IMR-90 (cell line): ENCODE results near the gene SLC35E4. TPM values are rescaled to one million over a fixed set of nuclear protein-coding genes. Genes with fewer than 3 reads are reported as not detected.

ENCODE experiments used
- ATAC-seq: fragments of 200-7000 bp; cut with Tn5 transposase; 2 replicates; pipeline ENCODE4 v1.9.1; 2020; ENCODE audit warnings: low read depth, mild to moderate bottlenecking, moderate library complexity
- BruUV-seq: library from RNA; stranded (reverse); fragments of 400-500 nt; replicated peaks from 2 replicates; lab custom pipeline; 2021; lab: Mats Ljungman, UMichigan
- CTCF ChIA-PET: fragments of 300-600 bp; formaldehyde crosslinking; extraction: SDS; loops from one replicate; lab custom pipeline; 2021; ENCODE audit warnings: antibody characterized with exemption; lab: Yijun Ruan, JAX
- POLR2A ChIA-PET: fragments of 300-600 bp; sonication (Branson Sonifier 250); formaldehyde crosslinking; loops from one replicate; lab custom pipeline; 2022; ENCODE audit warnings: antibody characterized with exemption; ENCODE audit not compliant: unreplicated experiment; lab: Charles Lee
- DNase-seq: peaks from one replicate; pipeline ENCODE4 v3.0.0; 2013
- H2AFZ ChIP-seq: replicated peaks from 2 replicates; pipeline ENCODE3; 2013; ENCODE audit warnings: low read length, mild to moderate bottlenecking; ENCODE audit not compliant: poor library complexity
- H2AK5ac ChIP-seq: 2 replicates; pipeline ENCODE4 v1.6.1; 2013; ENCODE audit warnings: low read depth, low read length, inconsistent platforms
- H2AK9ac ChIP-seq: replicated peaks from 2 replicates; pipeline ENCODE3; 2013; ENCODE audit warnings: mild to moderate bottlenecking, low read depth, low read length, moderate library complexity; ENCODE audit not compliant: poor library complexity
- H2BK120ac ChIP-seq: 2 replicates; pipeline ENCODE4 v1.6.1; 2013; ENCODE audit warnings: low read depth, low read length, inconsistent platforms
- H2BK15ac ChIP-seq: 3 replicates; pipeline ENCODE4 v1.6.1; 2013; ENCODE audit warnings: low read depth, low read length, inconsistent platforms
- H2BK20ac ChIP-seq: 2 replicates; pipeline ENCODE4 v1.6.1; 2013; ENCODE audit warnings: low read depth, mild to moderate bottlenecking, inconsistent platforms, low read length, moderate library complexity
- H2BK5ac ChIP-seq: 2 replicates; pipeline ENCODE4 v1.6.1; 2013; ENCODE audit warnings: mild to moderate bottlenecking, low read depth, low read length, inconsistent platforms; ENCODE audit not compliant: poor library complexity, severe bottlenecking
- H3K14ac ChIP-seq: replicated peaks from 2 replicates; pipeline ENCODE4 v1.6.1; 2013; ENCODE audit warnings: low read depth, low read length, inconsistent platforms
- H3K18ac ChIP-seq: 2 replicates; pipeline ENCODE4 v1.6.1; 2013; ENCODE audit warnings: low read depth, low read length, control low read depth
- H3K23ac ChIP-seq: 2 replicates; pipeline ENCODE4 v1.6.1; 2013; ENCODE audit warnings: low read depth, low read length, inconsistent platforms
- H3K27ac ChIP-seq: 2 replicates; pipeline ENCODE4 v1.5.1; 2013; ENCODE audit warnings: mild to moderate bottlenecking, control low read depth, low read length; ENCODE audit not compliant: insufficient read depth
- H3K27me3 ChIP-seq: 2 replicates; pipeline ENCODE4 v1.6.1; 2013; ENCODE audit warnings: low read length; ENCODE audit not compliant: control insufficient read depth, insufficient read depth
- H3K36me3 ChIP-seq: 2 replicates; pipeline ENCODE4 v1.6.1; 2013; ENCODE audit warnings: low read length, mixed read lengths; ENCODE audit not compliant: control insufficient read depth, insufficient read depth
- H3K4ac ChIP-seq: 2 replicates; pipeline ENCODE4 v1.6.1; 2013; ENCODE audit warnings: low read depth, low read length, inconsistent platforms
- H3K4me1 ChIP-seq: 2 replicates; pipeline ENCODE4 v1.6.1; 2013; ENCODE audit warnings: low read length, mixed read lengths; ENCODE audit not compliant: control insufficient read depth, insufficient read depth
- H3K4me2 ChIP-seq: 2 replicates; pipeline ENCODE4 v1.6.1; 2013; ENCODE audit warnings: low read depth, mild to moderate bottlenecking, control low read depth, low read length, moderate library complexity
- H3K4me3 ChIP-seq: 2 replicates; pipeline ENCODE4 v1.5.1; 2013; ENCODE audit warnings: low read depth, mild to moderate bottlenecking, control low read depth, low read length, moderate library complexity; ENCODE audit not compliant: insufficient read depth
- H3K56ac ChIP-seq: 2 replicates; pipeline ENCODE4 v1.6.1; 2013; ENCODE audit warnings: low read length, inconsistent platforms; ENCODE audit not compliant: insufficient read depth; ENCODE audit errors: extremely low read depth
- H3K79me1 ChIP-seq, 2 experiments: 2 replicates each; pipeline ENCODE4 v1.6.1; 2013; ENCODE audit warnings: low read length in 2 of 2, inconsistent platforms in 1 of 2, low read depth in 1 of 2
- H3K9ac ChIP-seq: 2 replicates; pipeline ENCODE4 v1.6.1; 2013; ENCODE audit warnings: low read depth, low read length, control low read depth
- H3K9me1 ChIP-seq: 2 replicates; pipeline ENCODE4 v1.6.1; 2013; ENCODE audit warnings: low read length, inconsistent platforms; ENCODE audit not compliant: insufficient read depth
- H3K9me3 ChIP-seq: 2 replicates; pipeline ENCODE4 v1.6.1; 2013; ENCODE audit warnings: low read length; ENCODE audit not compliant: control insufficient read depth, insufficient read depth
- H4K20me1 ChIP-seq: 2 replicates; pipeline ENCODE4 v1.6.1; 2013; ENCODE audit warnings: low read length, inconsistent platforms; ENCODE audit not compliant: insufficient read depth
- H4K5ac ChIP-seq: 2 replicates; pipeline ENCODE4 v1.6.1; 2013; ENCODE audit warnings: mild to moderate bottlenecking, low read depth, low read length, control low read depth
- H4K8ac ChIP-seq, 2 experiments: 2 replicates each; pipeline ENCODE4 v1.6.1; 2013; ENCODE audit warnings: low read depth in 2 of 2, low read length in 2 of 2, control low read depth in 1 of 2, inconsistent platforms in 1 of 2
- H4K91ac ChIP-seq: 2 replicates; pipeline ENCODE4 v1.6.1; 2013; ENCODE audit warnings: low read depth, low read length, inconsistent platforms; ENCODE audit not compliant: insufficient read depth
- BHLHE40 ChIP-seq: fragments of 150-350 bp; IDR thresholded peaks from 2 replicates; pipeline ENCODE4 v1.6.1; 2016; ENCODE audit warnings: mild to moderate bottlenecking, low read depth, low read length
- CEBPB ChIP-seq: IDR thresholded peaks from 2 replicates; pipeline ENCODE4 v1.6.1; 2012; ENCODE audit warnings: low read depth, low read length, improper control_type of control experiment
- CHD1 ChIP-seq: IDR thresholded peaks from 2 replicates; pipeline ENCODE4 v1.6.1; 2012; ENCODE audit warnings: low read depth, low read length, improper control_type of control experiment
- FOS ChIP-seq: fragments of 150-350 bp; IDR thresholded peaks from 2 replicates; pipeline ENCODE4 v1.6.1; 2016; ENCODE audit warnings: low read depth, low read length
- MAFK ChIP-seq: IDR thresholded peaks from 2 replicates; pipeline ENCODE4 v1.6.1; 2012; ENCODE audit warnings: low read depth, low read length, improper control_type of control experiment
- MAZ ChIP-seq: IDR thresholded peaks from 2 replicates; pipeline ENCODE4 v1.6.1; 2012; ENCODE audit warnings: low read depth, mild to moderate bottlenecking, low read length, improper control_type of control experiment, moderate library complexity, borderline replicate concordance
- MXI1 ChIP-seq: IDR thresholded peaks from 2 replicates; pipeline ENCODE4 v1.6.1; 2012; ENCODE audit warnings: low read depth, mild to moderate bottlenecking, low read length, moderate library complexity, borderline replicate concordance
- NFE2L2 ChIP-seq: fragments of 150-350 bp; IDR thresholded peaks from 2 replicates; pipeline ENCODE4 v1.6.1; 2016; ENCODE audit warnings: low read depth, mild to moderate bottlenecking, low read length
- RAD21 ChIP-seq: IDR thresholded peaks from 2 replicates; pipeline ENCODE4 v1.6.1; 2012; ENCODE audit warnings: low read length, improper control_type of control experiment
- RCOR1 ChIP-seq: IDR thresholded peaks from 2 replicates; pipeline ENCODE4 v1.6.1; 2012; ENCODE audit warnings: mild to moderate bottlenecking, low read length, improper control_type of control experiment; ENCODE audit not compliant: insufficient replicate concordance
- RFX5 ChIP-seq: IDR thresholded peaks from 2 replicates; pipeline ENCODE4 v1.8.0; 2012; ENCODE audit warnings: low read depth, mild to moderate bottlenecking, low read length, moderate library complexity
- SMC3 ChIP-seq: fragments of 150-350 bp; IDR thresholded peaks from 2 replicates; pipeline ENCODE4 v1.6.1; 2016; ENCODE audit warnings: low read depth, mild to moderate bottlenecking, antibody characterized with exemption, low read length, moderate library complexity
- WGBS, 2 experiments: methylation state at CpG; one replicate each; pipeline versions ENCODE4 v1.1.5 to v1.1.7; 2013; ENCODE audit warnings: missing lambda C conversion rate in 2 of 2; ENCODE audit not compliant: insufficient read length in 1 of 2; ENCODE audit errors: extremely low coverage in 2 of 2; 5-methylcytosine and 5-hydroxymethylcytosine counted together
- dilution Hi-C: fragments of 300-500 bp; cut with HindIII; formaldehyde crosslinking; loops from one replicate; pipeline ENCODE4 v1.14.3; 2018; ENCODE audit warnings: low sequenced_read_pairs; ENCODE audit not compliant: unreplicated experiment
- in situ Hi-C: fragments of 300-500 bp; cut with MboI; formaldehyde crosslinking; loops from 3 replicates; pipeline ENCODE4 v1.14.3; 2019; ENCODE audit warnings: low sequenced_read_pairs, inconsistent platforms, mixed read lengths
- intact Hi-C: fragments of 100-400 bp; cut with micrococcal nuclease; formaldehyde crosslinking; loops from 2 replicates; pipeline ENCODE4 v1.10.0; 2022
- polyA plus RNA-seq, 3 experiments: library from polyadenylated mRNA; depleted of rRNA; stranded (reverse); fragments of >200 nt; gene quantifications; 2 replicates each; pipeline ENCODE4 v1.2.3, GENCODE V29; 2012; ENCODE audit warnings: low replicate concordance in 1 of 3
- total RNA-seq: library from RNA; depleted of rRNA; stranded (reverse); fragments of >200 nt; gene quantifications from 2 replicates; pipeline ENCODE4 v1.2.3, GENCODE V29; 2012
- TF ChIP-seq, protein P1 (sequence below): fragments of 150-350 bp; IDR thresholded peaks from 2 replicates; pipeline ENCODE4 v1.6.1; 2017; ENCODE audit warnings: mild to moderate bottlenecking, antibody characterized with exemption, low read length, low read depth
- TF ChIP-seq, protein P2 (sequence below): fragments of 150-350 bp; IDR thresholded peaks from 2 replicates; pipeline ENCODE4 v1.6.1; 2016; ENCODE audit warnings: low read depth, mild to moderate bottlenecking, low read length, moderate library complexity, borderline replicate concordance
- TF ChIP-seq, protein P3 (sequence below): conservative IDR thresholded peaks from 2 replicates; pipeline ENCODE4 v1.5.1; 2012; ENCODE audit warnings: mild to moderate bottlenecking, low read depth, low read length, improper control_type of control experiment

SLC35E4 gene
- total and polyA plus RNA-seq, 2 of the 4 experiments (the other 2 are of a cell fraction): 5.7 to 6.8 TPM

DNA sequence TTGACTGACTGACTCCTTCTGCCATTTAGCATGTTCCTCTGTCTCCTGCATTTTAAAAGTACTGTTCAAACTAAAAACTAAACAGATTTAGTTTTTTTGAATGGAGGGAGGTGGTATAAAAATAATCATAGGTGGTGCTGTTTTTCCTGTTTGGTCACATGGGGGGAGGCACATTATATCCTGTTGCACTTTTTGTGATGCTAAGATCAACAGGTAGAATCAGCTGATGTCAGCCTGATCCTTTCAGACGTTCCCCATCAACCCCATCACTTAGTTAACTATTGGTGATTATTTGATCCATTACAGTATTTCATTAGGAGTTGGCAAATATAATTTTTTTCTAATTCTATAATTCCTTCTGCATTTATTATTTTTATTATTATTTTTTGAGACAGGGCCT lies 54.0 kb downstream of the SLC35E4 start:
- Histone ChIP-seq H4K20me1 (no peaks in the 10 kb centered on the region), H2AK9ac (no peak overlapping the region), H3K9me3 (no peaks in the 10 kb centered on the region), H3K4me3 (no peak overlapping the region), H3K14ac (no peak overlapping the region), H3K9ac (no peak overlapping the region), H3K4me2 (no peak overlapping the region), H2AK5ac (no peak overlapping the region), H3K27ac (no peak overlapping the region), H2BK120ac (no peak overlapping the region), H2AFZ (no peak overlapping the region), H2BK15ac (no peak overlapping the region), H3K23ac (no peak overlapping the region), H3K9me1 (peaks cover 2% of the 10 kb centered on the region; the same call in 1 of the 2 replicates), H3K18ac (no peak overlapping the region), H4K5ac (no peak overlapping the region), H2BK20ac (no peak overlapping the region), H3K27me3 (no peaks in the 10 kb centered on the region), H3K4me1 (no peaks in the 10 kb centered on the region), H4K91ac (no peak overlapping the region), H3K4ac (no peak overlapping the region), H3K36me3 (no peaks in the 10 kb centered on the region), H3K79me1 (no peaks in the 10 kb centered on the region), H2BK5ac (no peak overlapping the region), H3K56ac (no peak overlapping the region), H4K8ac (no peak overlapping the region)
- POLR2A ChIA-PET: no interaction called here
- TF ChIP-seq RCOR1 (no peak), NFE2L2 (no peak), RAD21 (no peak), MXI1 (no peak), MAZ (no peak), SMC3 (no peak), CHD1 (no peak), CEBPB (no peak), RFX5 (no peak), BHLHE40 (no peak), FOS (no peak), MAFK (no peak)
- TF ChIP-seq, protein P1, sequence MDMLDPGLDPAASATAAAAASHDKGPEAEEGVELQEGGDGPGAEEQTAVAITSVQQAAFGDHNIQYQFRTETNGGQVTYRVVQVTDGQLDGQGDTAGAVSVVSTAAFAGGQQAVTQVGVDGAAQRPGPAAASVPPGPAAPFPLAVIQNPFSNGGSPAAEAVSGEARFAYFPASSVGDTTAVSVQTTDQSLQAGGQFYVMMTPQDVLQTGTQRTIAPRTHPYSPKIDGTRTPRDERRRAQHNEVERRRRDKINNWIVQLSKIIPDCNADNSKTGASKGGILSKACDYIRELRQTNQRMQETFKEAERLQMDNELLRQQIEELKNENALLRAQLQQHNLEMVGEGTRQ: no peak
- TF ChIP-seq, protein P2, sequence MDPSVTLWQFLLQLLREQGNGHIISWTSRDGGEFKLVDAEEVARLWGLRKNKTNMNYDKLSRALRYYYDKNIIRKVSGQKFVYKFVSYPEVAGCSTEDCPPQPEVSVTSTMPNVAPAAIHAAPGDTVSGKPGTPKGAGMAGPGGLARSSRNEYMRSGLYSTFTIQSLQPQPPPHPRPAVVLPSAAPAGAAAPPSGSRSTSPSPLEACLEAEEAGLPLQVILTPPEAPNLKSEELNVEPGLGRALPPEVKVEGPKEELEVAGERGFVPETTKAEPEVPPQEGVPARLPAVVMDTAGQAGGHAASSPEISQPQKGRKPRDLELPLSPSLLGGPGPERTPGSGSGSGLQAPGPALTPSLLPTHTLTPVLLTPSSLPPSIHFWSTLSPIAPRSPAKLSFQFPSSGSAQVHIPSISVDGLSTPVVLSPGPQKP: no peak
- TF ChIP-seq, protein P3, sequence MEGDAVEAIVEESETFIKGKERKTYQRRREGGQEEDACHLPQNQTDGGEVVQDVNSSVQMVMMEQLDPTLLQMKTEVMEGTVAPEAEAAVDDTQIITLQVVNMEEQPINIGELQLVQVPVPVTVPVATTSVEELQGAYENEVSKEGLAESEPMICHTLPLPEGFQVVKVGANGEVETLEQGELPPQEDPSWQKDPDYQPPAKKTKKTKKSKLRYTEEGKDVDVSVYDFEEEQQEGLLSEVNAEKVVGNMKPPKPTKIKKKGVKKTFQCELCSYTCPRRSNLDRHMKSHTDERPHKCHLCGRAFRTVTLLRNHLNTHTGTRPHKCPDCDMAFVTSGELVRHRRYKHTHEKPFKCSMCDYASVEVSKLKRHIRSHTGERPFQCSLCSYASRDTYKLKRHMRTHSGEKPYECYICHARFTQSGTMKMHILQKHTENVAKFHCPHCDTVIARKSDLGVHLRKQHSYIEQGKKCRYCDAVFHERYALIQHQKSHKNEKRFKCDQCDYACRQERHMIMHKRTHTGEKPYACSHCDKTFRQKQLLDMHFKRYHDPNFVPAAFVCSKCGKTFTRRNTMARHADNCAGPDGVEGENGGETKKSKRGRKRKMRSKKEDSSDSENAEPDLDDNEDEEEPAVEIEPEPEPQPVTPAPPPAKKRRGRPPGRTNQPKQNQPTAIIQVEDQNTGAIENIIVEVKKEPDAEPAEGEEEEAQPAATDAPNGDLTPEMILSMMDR: no peak
- CTCF ChIA-PET: no interaction called here
- in situ Hi-C loops: no loop called here
- no CpG with 5 or more reads among the region's 1 CpG for WGBS, 2 experiments
- dilution Hi-C loops: no loop called here
- intact Hi-C loops: no loop called here
- no TSS peak for BruUV-seq
- DNase-seq (no peak), ATAC-seq (no peak)
